Neural cell (in vitro differentiated cells): ENCODE measurements around the gene EHMT1.

Experiments used
- CTCF ChIP-seq: fragments of 450-650 bp; IDR thresholded peaks from 2 replicates; pipeline ENCODE4 v1.5.1; 2014; ENCODE audit warnings: antibody characterized with exemption, mild to moderate bottlenecking, moderate library complexity; ENCODE audit not compliant: poor library complexity, severe bottlenecking
- MXI1 ChIP-seq: fragments of 450-650 bp; conservative IDR thresholded peaks from 2 replicates; pipeline ENCODE4 v1.6.1; 2014; ENCODE audit warnings: antibody characterized with exemption, mild to moderate bottlenecking; ENCODE audit not compliant: poor library complexity, severe bottlenecking
- POLR2AphosphoS5 ChIP-seq: IDR thresholded peaks from 2 replicates; pipeline ENCODE4 v1.6.1; 2012
- SMC3 ChIP-seq: fragments of 450-650 bp; conservative IDR thresholded peaks from 2 replicates; pipeline ENCODE4 v1.6.1; 2014; ENCODE audit warnings: antibody characterized with exemption, mild to moderate bottlenecking, moderate library complexity; ENCODE audit not compliant: poor library complexity

GRCh38 chr9:137798901-137799629 lies 180.3 kb downstream of the EHMT1 start:
- TF ChIP-seq CTCF (no peak), MXI1 (no peak), POLR2AphosphoS5 (no peak), SMC3 (no peak)
